ENCODE results near the gene TIGD3. TPM values are rescaled to one million over a fixed set of nuclear protein-coding genes. Genes with fewer than 3 reads are reported as not detected.

The TIGD3 gene
- total and polyA plus RNA-seq, 2 of the 8 experiments (the other 6 are each of a cell fraction or from before 2014, with no cell fraction given) = 1.1 to 1.3 TPM

DNA sequence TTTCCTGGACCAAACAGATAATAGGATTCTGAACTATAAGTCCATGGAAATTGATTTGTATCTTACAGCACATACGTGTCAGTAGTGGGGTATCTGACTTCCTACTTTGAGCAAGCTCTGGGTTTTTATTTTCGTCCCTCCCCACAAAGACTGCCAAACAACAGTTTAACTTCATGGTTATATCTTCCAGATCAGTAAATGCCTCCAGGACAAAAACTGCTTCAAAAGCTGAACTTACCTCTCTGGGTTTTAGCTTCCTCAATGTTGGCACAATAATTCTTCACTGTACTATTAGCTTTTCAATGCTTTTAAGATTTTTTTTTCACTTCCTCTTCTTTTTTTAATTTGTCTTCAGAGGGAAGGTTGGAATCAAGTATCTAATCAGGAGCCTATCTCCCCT is 25.1 kb upstream of the TIGD3 start:
- WGBS, 2 experiments (ENCODE audit: extremely low coverage in 1 of 2, insufficient coverage in 1 of 2, insufficient read length in 1 of 2, insufficient replicate concordance in 2 of 2, low coverage in 1 of 2, low lambda C conversion rate in 2 of 2, missing lambda C conversion rate in 1 of 2) = 78% methylated on average over 2 of the region's 2 CpGs; no CpG with 5 or more reads in 1 of the 2 experiments
- FAIRE-seq (no peak), DNase-seq (ENCODE audit: low read depth in 1 of 2, low spot score in 2 of 2) (no peak)
- H2BK5ac ChIP-seq (ENCODE audit: low read depth, low read length) = no peak overlapping the region
- H2BK120ac ChIP-seq (replicated peaks; ENCODE audit: low read depth, low read length) = no peak overlapping the region
- CTCF ChIA-PET (ENCODE audit: partially characterized antibody) = interaction anchor here (0.6 to 52.8 kb wide), 35 partner anchors 9 to 219 kb away, joined by 3 to 1179 read pairs (median 4); partner anchors contain the start of genes CDC42EP2, POLA2 and TM7SF2
- H4K8ac ChIP-seq (ENCODE audit: extremely low read depth, insufficient read depth, low read length) = no peak overlapping the region
- H3K4me1 ChIP-seq (replicated peaks in 1 of 4; ENCODE audit: control insufficient read depth in 3 of 4, insufficient read depth in 4 of 4, low read length in 3 of 4) = peaks cover 0 to under 1% (median under 1%) of the 10 kb centered on the region in 4 experiments; a peak in 3 of 7 replicates
- H4K5ac ChIP-seq (ENCODE audit: insufficient read length, low read depth, low read length) = no peak overlapping the region
- no peak overlapping the region for H3K18ac ChIP-seq (ENCODE audit: extremely low read depth, low read length)
- H4K91ac ChIP-seq (replicated peaks; ENCODE audit: insufficient read length, low read length) = no peak overlapping the region
- no peak overlapping the region for H2AK5ac ChIP-seq (ENCODE audit: low read depth, low read length)
- H3K4me3 ChIP-seq (ENCODE audit: extremely low read depth in 1 of 4, insufficient read depth in 2 of 4, low read depth in 3 of 4, low read length in 4 of 4) = no peak overlapping the region
- H3K4ac ChIP-seq (replicated peaks; ENCODE audit: insufficient read length, low read depth, low read length) = no peak overlapping the region
- H3K27ac ChIP-seq (ENCODE audit: low read depth, low read length) = no peak overlapping the region
- no peak overlapping the region for H3K14ac ChIP-seq (ENCODE audit: insufficient read length)
- H3K56ac ChIP-seq (replicated peaks; ENCODE audit: insufficient read length, low read depth, low read length) = no peak overlapping the region
- no peak overlapping the region for H3K23ac ChIP-seq (ENCODE audit: insufficient read length)
- POLR2A ChIA-PET (ENCODE audit: partially characterized antibody) = interaction anchor here (0.6 to 20.9 kb wide), 15 partner anchors 8 to 173 kb away, joined by 3 to 208 read pairs (median 3); partner anchors contain the start of genes CDC42EP2 and NEAT1
- no peaks in the 10 kb centered on the region for H3K23me2 ChIP-seq (ENCODE audit: low read depth, low read length)
- no peaks in the 10 kb centered on the region for H3K36me3 ChIP-seq (ENCODE audit: control insufficient read depth in 2 of 4, insufficient read depth in 4 of 4, low read length in 3 of 4)
- TF ChIP-seq GTF2F1 (IDR thresholded peaks at IDR 0.05; ENCODE audit: borderline replicate concordance, low read depth, low read length) (no peak), RAD21 (IDR thresholded peaks at IDR 0.05 in 1 of 2, conservative IDR thresholded peaks at IDR 0.05 in 1 of 2; ENCODE audit: low read depth in 2 of 2, low read length in 2 of 2) (no peak), JUND (IDR thresholded peaks at IDR 0.05; ENCODE audit: low read length) (no peak), SP2 (IDR thresholded peaks at IDR 0.05; ENCODE audit: low read length) (no peak), EZH2 (IDR thresholded peaks at IDR 0.05; ENCODE audit: low read depth, low read length, severe bottlenecking) (no peak), KDM4A (IDR thresholded peaks at IDR 0.05; ENCODE audit: low read depth, low read length, severe bottlenecking) (no peak), SIN3A (conservative IDR thresholded peaks at IDR 0.05 in 1 of 2, IDR thresholded peaks at IDR 0.05 in 1 of 2; ENCODE audit: low read depth in 1 of 2, low read length in 2 of 2) (no peak), HDAC6 (IDR thresholded peaks at IDR 0.05; ENCODE audit: low read depth, low read length) (no peak), HDAC2 (IDR thresholded peaks at IDR 0.05; ENCODE audit: borderline replicate concordance in 1 of 2, low read depth in 2 of 2, low read length in 2 of 2) (no peak), NRF1 (IDR thresholded peaks at IDR 0.05; ENCODE audit: low read depth, low read length) (no peak), SP4 (IDR thresholded peaks at IDR 0.05; ENCODE audit: low read length) (no peak), SUZ12 (IDR thresholded peaks at IDR 0.05; ENCODE audit: low read length) (no peak)
- no peak overlapping the region for H2BK20ac ChIP-seq (ENCODE audit: low read length)
- no peak overlapping the region for H2AFZ ChIP-seq (ENCODE audit: low read length)
- H2BK15ac ChIP-seq (ENCODE audit: low read length) = no peak overlapping the region
- no peaks in the 10 kb centered on the region; a peak in 1 of 7 replicates for H3K27me3 ChIP-seq (replicated peaks in 1 of 4; ENCODE audit: control insufficient read depth in 3 of 4, extremely low read depth in 1 of 4, insufficient read depth in 3 of 4, low read length in 3 of 4)
- no peak overlapping the region; a peak in 1 of 4 replicates for H3K4me2 ChIP-seq (ENCODE audit: insufficient read depth in 1 of 2, low read depth in 2 of 2, low read length in 2 of 2)
- H3K9me3 ChIP-seq (ENCODE audit: insufficient read depth in 2 of 2, low read depth in 1 of 2, low read length in 1 of 2) = no peaks in the 10 kb centered on the region
- peaks cover 0 to 3% of the 10 kb centered on the region in 2 experiments; a peak in 2 of 4 replicates for H3K79me2 ChIP-seq (ENCODE audit: control insufficient read depth in 1 of 2, insufficient read depth in 2 of 2, low read length in 2 of 2)
- H2BK12ac ChIP-seq (ENCODE audit: low read depth, low read length) = no peak overlapping the region
- H3K79me1 ChIP-seq (ENCODE audit: low read depth, low read length) = peaks cover 1% of the 10 kb centered on the region
- no peak overlapping the region for H3K9ac ChIP-seq (replicated peaks in 1 of 4; ENCODE audit: extremely low read depth in 1 of 4, low read depth in 3 of 4, low read length in 3 of 4)
- no peaks in the 10 kb centered on the region for H4K20me1 ChIP-seq (replicated peaks in 1 of 2; ENCODE audit: control insufficient read depth in 1 of 2, insufficient read depth in 2 of 2, low read length in 2 of 2)

All from H1 (cell line).